ENCODE data around the gene ENOX2.
"Not testable (repeated sequence)": the region's sequence is repeated elsewhere in the genome, so short reads cannot be mapped to it uniquely, and the experiment has no call there.

The ENOX2 gene

GRCh38 chrX:130746709-130747342, 156.2 kb downstream of the ENOX2 start:
- peak; percentile 39 for DNase-seq

- no peak for DNase-seq
Measured at GRCh38 chrX:130746077-130746476, 156.9 kb downstream of the ENOX2 start.

GRCh38 chrX:130741584-130741983, 161.4 kb downstream of the ENOX2 start:
- no peak for DNase-seq

- no peak for DNase-seq
Measured at GRCh38 chrX:130741151-130741550, 161.9 kb downstream of the ENOX2 start.

GRCh38 chrX:130738638-130739195, 164.3 kb downstream of the ENOX2 start:
- DNase-seq, result no peak

- DNase-seq, result no peak
Measured at GRCh38 chrX:130734713-130735112, 168.3 kb downstream of the ENOX2 start.

- peak; percentile 44 for DNase-seq
Measured at GRCh38 chrX:130728208-130728607, 174.8 kb downstream of the ENOX2 start.

- peak; percentile 71 for DNase-seq
Measured at GRCh38 chrX:130726661-130727060, 176.3 kb downstream of the ENOX2 start.

GRCh38 chrX:130725519-130725918, 177.5 kb downstream of the ENOX2 start:
- no peak for DNase-seq

GRCh38 chrX:130719413-130719812, 183.6 kb downstream of the ENOX2 start:
- no peak for DNase-seq

GRCh38 chrX:130718137-130718536, 184.9 kb downstream of the ENOX2 start:
- no peak for DNase-seq

- peak; percentile 19 for DNase-seq
Measured at GRCh38 chrX:130716781-130717413, 186.1 kb downstream of the ENOX2 start.

GRCh38 chrX:130716346-130716745, 186.7 kb downstream of the ENOX2 start:
- DNase-seq, result no peak

- DNase-seq, result peak; percentile 67
Measured at GRCh38 chrX:130715299-130715698, 187.7 kb downstream of the ENOX2 start.

GRCh38 chrX:130714665-130715064, 188.3 kb downstream of the ENOX2 start:
- no peak for DNase-seq

- DNase-seq, result no peak
Measured at GRCh38 chrX:130714135-130714534, 188.9 kb downstream of the ENOX2 start.

GRCh38 chrX:130709178-130709577, 193.8 kb downstream of the ENOX2 start:
- not testable (repeated sequence) for DNase-seq

- no peak for DNase-seq
Measured at GRCh38 chrX:130705591-130705990, 197.4 kb downstream of the ENOX2 start.

GRCh38 chrX:130704053-130705038, 198.7 kb downstream of the ENOX2 start:
- DNase-seq, result peak; percentile 56

GRCh38 chrX:130702867-130703707, 199.9 kb downstream of the ENOX2 start:
- DNase-seq, result no peak

GRCh38 chrX:130700629-130701028, 202.4 kb downstream of the ENOX2 start:
- DNase-seq, result no peak

GRCh38 chrX:130699618-130700017, 203.4 kb downstream of the ENOX2 start:
- DNase-seq, result no peak

All from fibroblast of skin of abdomen (primary cell).